B cell (primary cell): ENCODE data around the gene FRMPD1. TPM values are rescaled to one million over a fixed set of nuclear protein-coding genes. Genes with fewer than 3 reads are reported as not detected.

Source experiments
- ATAC-seq: fragments of 200-7000 bp; cut with Tn5 transposase; one replicate; pipeline ENCODE4 v1.10.0; 2021; ENCODE audit warnings: low read depth, mild to moderate bottlenecking, moderate number of reproducible peaks, moderate library complexity
- CTCF ChIA-PET: fragments of 350-600 bp; sonication (Branson Sonifier 250); formaldehyde crosslinking; loops from one replicate; lab custom pipeline; 2021; ENCODE audit warnings: antibody characterized with exemption, inconsistent platforms; lab: Charles Lee
- POLR2A ChIA-PET: fragments of 350-600 bp; sonication (Branson Sonifier 250); formaldehyde crosslinking; loops from one replicate; lab custom pipeline; 2021; ENCODE audit warnings: antibody characterized with exemption; lab: Charles Lee
- DNase-seq: peaks from one replicate; pipeline ENCODE4 v3.0.0; 2013
- H2AFZ ChIP-seq: 2 replicates; pipeline ENCODE4 v1.6.1; 2012; ENCODE audit warnings: mild to moderate bottlenecking, low read depth, low read length; ENCODE audit not compliant: insufficient read depth, poor library complexity, severe bottlenecking
- H3K27ac ChIP-seq, 2 donors: 1 replicate in 1 of 2; 2 replicates in 1 of 2; pipeline ENCODE4 v1.5.1; 2012 to 2013; ENCODE audit warnings: low read length in 2 of 2, mild to moderate bottlenecking in 2 of 2, moderate library complexity in 1 of 2
- H3K27me3 ChIP-seq, 4 experiments: fragments of 200-600 bp in 1 of 4; sonication (generic) in 1 of 4; replicated peaks in 1 of 4; 1 replicate in 2 of 4; 2 replicates in 2 of 4; pipeline versions ENCODE4 v1.6.1 to v1.7.0; 2013 to 2016; ENCODE audit warnings: low read length in 3 of 4, mild to moderate bottlenecking in 2 of 4, mixed read lengths in 1 of 4, moderate library complexity in 1 of 4; ENCODE audit not compliant: insufficient read depth in 4 of 4, control insufficient read depth in 3 of 4; ENCODE audit errors: control extremely low read depth in 1 of 4
- H3K36me3 ChIP-seq, 2 experiments: replicated peaks in 1 of 2; 1 replicate in 1 of 2; 2 replicates in 1 of 2; pipeline versions ENCODE4 v1.6.1 to v1.7.1; 2013; ENCODE audit warnings: low read length in 1 of 2; ENCODE audit not compliant: insufficient read depth in 2 of 2, control insufficient read depth in 1 of 2; ENCODE audit errors: control extremely low read depth in 1 of 2, extremely low read depth in 1 of 2
- H3K4me1 ChIP-seq, 2 donors: fragments of 200-600 bp in 1 of 2; sonication (generic) in 1 of 2; 1 replicate in 1 of 2; 2 replicates in 1 of 2; pipeline versions ENCODE4 v1.5.1 to v1.6.1; 2013 to 2017; ENCODE audit warnings: low read length in 2 of 2; ENCODE audit not compliant: control insufficient read depth in 2 of 2, insufficient read depth in 2 of 2
- H3K4me2 ChIP-seq: replicated peaks from 2 replicates; pipeline ENCODE3; 2012; ENCODE audit warnings: mild to moderate bottlenecking, low read depth, low read length; ENCODE audit not compliant: poor library complexity, severe bottlenecking
- H3K4me3 ChIP-seq, 5 experiments: fragments of 200-600 bp in 1 of 5; sonication (generic) in 1 of 5; 1 replicate in 3 of 5; 2 replicates in 2 of 5; pipeline versions ENCODE4 v1.5.1 to v1.7.0; 2011 to 2016; ENCODE audit warnings: low read length in 4 of 5, mild to moderate bottlenecking in 4 of 5, low read depth in 2 of 5, control low read depth in 1 of 5, moderate library complexity in 1 of 5; ENCODE audit not compliant: insufficient read depth in 1 of 5; ENCODE audit errors: control extremely low read depth in 1 of 5, extremely low read depth in 1 of 5
- H3K79me2 ChIP-seq: fragments of 200-600 bp; sonication (generic); one replicate; pipeline ENCODE4 v1.6.0; 2016; ENCODE audit warnings: low read length; ENCODE audit not compliant: control insufficient read depth, insufficient read depth
- H3K9ac ChIP-seq: fragments of 200-600 bp; sonication (generic); 2 replicates; pipeline ENCODE4 v1.6.1; 2017; ENCODE audit warnings: mild to moderate bottlenecking, low read length, moderate library complexity
- H3K9me3 ChIP-seq, 3 donors: one replicate each; pipeline versions ENCODE4 v1.6.1 to v1.7.1; 2013; ENCODE audit warnings: low read length in 2 of 3; ENCODE audit not compliant: control insufficient read depth in 2 of 3, insufficient read depth in 1 of 3; ENCODE audit errors: control extremely low read depth in 1 of 3
- H4K20me1 ChIP-seq: 2 replicates; pipeline ENCODE4 v1.6.0; 2012; ENCODE audit warnings: mild to moderate bottlenecking, low read length; ENCODE audit not compliant: insufficient read depth, control insufficient read depth, poor library complexity, severe bottlenecking
- H3K27ac Mint-ChIP-seq: one replicate; pipeline ENCODE4 v1.8.0; 2021; ENCODE audit warnings: mixed read lengths
- H3K27me3 Mint-ChIP-seq: one replicate; pipeline ENCODE4 v1.8.0; 2021; ENCODE audit warnings: mixed read lengths
- H3K4me1 Mint-ChIP-seq: one replicate; pipeline ENCODE4 v1.8.0; 2021; ENCODE audit warnings: mixed read lengths
- H3K4me3 Mint-ChIP-seq: one replicate; pipeline ENCODE4 v1.8.0; 2021; ENCODE audit warnings: mixed read lengths
- H3K9me3 Mint-ChIP-seq: one replicate; pipeline ENCODE4 v1.8.0; 2022; ENCODE audit warnings: mixed read lengths; ENCODE audit not compliant: insufficient read depth
- EZH2 ChIP-seq: IDR thresholded peaks from 2 replicates; pipeline ENCODE4 v1.6.1; 2012; ENCODE audit warnings: borderline replicate concordance, low read depth, mild to moderate bottlenecking, moderate library complexity, low read length; ENCODE audit not compliant: insufficient read depth, poor library complexity, severe bottlenecking
- WGBS: methylation state at CpG from one replicate; pipeline ENCODE4 v1.1.5; 2013; ENCODE audit warnings: missing lambda C conversion rate; ENCODE audit not compliant: insufficient coverage; 5-methylcytosine and 5-hydroxymethylcytosine counted together
- intact Hi-C: fragments of 100-400 bp; cut with micrococcal nuclease; formaldehyde crosslinking; loops from one replicate; pipeline ENCODE4 v1.10.0; 2022
- polyA plus RNA-seq: library from polyadenylated mRNA; depleted of rRNA; stranded (reverse); fragments of >200 nt; gene quantifications from 2 replicates; pipeline ENCODE4 v1.2.3, GENCODE V29; 2012
- total RNA-seq, 2 donors: library from RNA; stranded (reverse); fragments of 120-200 nt in 1 of 2; gene quantifications; 1 replicate in 1 of 2; 2 replicates in 1 of 2; pipeline versions ENCODE4 v1.2.3 to v1.2.4, GENCODE V29; 2013 to 2022
- TF ChIP-seq, protein P1 (sequence below): fragments of 200-600 bp; IDR thresholded peaks from one replicate; pipeline ENCODE4 v1.8.0; 2022; ENCODE audit warnings: antibody characterized with exemption, mild to moderate bottlenecking

The FRMPD1 gene
- total and polyA plus RNA-seq, 2 donors (not counting 1 experiment from before 2014, with no cell fraction given): 0.05 TPM; not detected in 1

DNA sequence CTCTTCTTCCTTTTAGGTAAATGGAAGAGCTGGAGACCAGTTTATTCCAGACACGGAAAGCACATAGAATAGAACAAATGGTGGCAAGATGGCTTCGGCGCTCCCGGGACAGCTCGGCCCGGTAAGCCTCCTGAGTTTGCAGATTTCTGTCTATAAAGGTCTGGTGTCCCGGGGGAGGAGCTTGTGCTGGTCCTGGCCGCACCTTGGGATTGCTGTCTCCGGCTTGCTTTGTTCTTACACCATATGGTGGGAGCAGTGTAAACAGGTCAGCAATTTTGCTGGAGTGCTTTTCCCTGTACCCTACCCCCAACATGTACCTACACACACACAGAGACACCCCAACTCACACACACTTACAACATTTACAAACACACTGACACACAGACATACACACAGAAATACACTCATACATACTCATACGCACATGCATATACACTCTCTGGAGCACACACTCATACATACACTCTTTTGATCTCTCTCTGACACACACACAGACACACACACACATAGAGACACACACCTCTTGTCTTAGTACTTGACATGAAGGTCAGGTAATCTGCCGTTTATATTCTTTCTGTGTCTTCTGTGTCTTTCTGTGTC, 42.0 kb downstream of the FRMPD1 start:
- CTCF ChIA-PET: no interaction called here
- H3K4me3 Mint-ChIP-seq: no peak overlapping the region
- no peak for ATAC-seq

DNA sequence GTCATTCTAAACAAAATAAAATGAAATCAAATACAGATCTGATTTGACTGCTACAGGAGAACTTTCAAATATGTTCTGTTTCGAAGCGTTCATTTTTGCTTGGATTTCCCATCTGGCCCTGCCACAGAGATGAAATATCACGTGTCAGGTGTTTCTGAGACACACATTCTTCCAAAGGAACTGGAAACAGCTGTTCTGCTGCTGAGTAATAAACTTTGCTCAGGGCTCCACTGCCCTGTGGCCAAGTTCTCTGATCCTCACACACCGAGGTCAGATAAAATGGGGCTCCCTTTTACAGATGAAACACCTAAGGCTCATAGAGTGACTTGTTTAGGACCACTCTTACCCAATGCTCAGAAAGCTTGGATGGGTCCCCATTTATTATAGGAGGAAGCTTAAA, 42.5 kb downstream of the FRMPD1 start:
- H3K4me2 ChIP-seq: no peak overlapping the region
- no peak overlapping the region for H3K4me3 ChIP-seq
- H3K27ac Mint-ChIP-seq: no peak overlapping the region
- WGBS: 17% methylated on average over 4 of the region's 4 CpGs
- no peak overlapping the region for H3K4me3 Mint-ChIP-seq
- intact Hi-C loops: no loop called here
- H3K9me3 Mint-ChIP-seq: peaks cover 3% of the 10 kb centered on the region
- H3K4me1 ChIP-seq: peaks cover 0 to 8% of the 10 kb centered on the region in 2 donors
- TF ChIP-seq, protein P1, sequence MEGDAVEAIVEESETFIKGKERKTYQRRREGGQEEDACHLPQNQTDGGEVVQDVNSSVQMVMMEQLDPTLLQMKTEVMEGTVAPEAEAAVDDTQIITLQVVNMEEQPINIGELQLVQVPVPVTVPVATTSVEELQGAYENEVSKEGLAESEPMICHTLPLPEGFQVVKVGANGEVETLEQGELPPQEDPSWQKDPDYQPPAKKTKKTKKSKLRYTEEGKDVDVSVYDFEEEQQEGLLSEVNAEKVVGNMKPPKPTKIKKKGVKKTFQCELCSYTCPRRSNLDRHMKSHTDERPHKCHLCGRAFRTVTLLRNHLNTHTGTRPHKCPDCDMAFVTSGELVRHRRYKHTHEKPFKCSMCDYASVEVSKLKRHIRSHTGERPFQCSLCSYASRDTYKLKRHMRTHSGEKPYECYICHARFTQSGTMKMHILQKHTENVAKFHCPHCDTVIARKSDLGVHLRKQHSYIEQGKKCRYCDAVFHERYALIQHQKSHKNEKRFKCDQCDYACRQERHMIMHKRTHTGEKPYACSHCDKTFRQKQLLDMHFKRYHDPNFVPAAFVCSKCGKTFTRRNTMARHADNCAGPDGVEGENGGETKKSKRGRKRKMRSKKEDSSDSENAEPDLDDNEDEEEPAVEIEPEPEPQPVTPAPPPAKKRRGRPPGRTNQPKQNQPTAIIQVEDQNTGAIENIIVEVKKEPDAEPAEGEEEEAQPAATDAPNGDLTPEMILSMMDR: no peak
- no peaks in the 10 kb centered on the region for H3K27me3 ChIP-seq
- no peaks in the 10 kb centered on the region for H3K36me3 ChIP-seq
- peaks cover 4% of the 10 kb centered on the region for H3K4me1 Mint-ChIP-seq
- CTCF ChIA-PET: no interaction called here
- H3K79me2 ChIP-seq: no peaks in the 10 kb centered on the region
- no peak overlapping the region for H3K9ac ChIP-seq
- no peaks in the 10 kb centered on the region for H4K20me1 ChIP-seq
- no peaks in the 10 kb centered on the region for H3K9me3 ChIP-seq
- ATAC-seq: no peak
- DNase-seq: no peak
- POLR2A ChIA-PET: no interaction called here
- no peak overlapping the region for H3K27ac ChIP-seq
- H3K27me3 Mint-ChIP-seq: peaks cover 20% of the 10 kb centered on the region
- no peak overlapping the region for H2AFZ ChIP-seq

More for the DNA sequence above, 42.0 kb downstream of the FRMPD1 start:
- no peak for DNase-seq
- no peak overlapping the region for H3K27ac Mint-ChIP-seq
- no peak overlapping the region for H3K4me2 ChIP-seq
- H3K27ac ChIP-seq: no peak overlapping the region
- no peaks in the 10 kb centered on the region for H3K79me2 ChIP-seq
- H3K4me3 ChIP-seq: no peak overlapping the region
- H3K9me3 Mint-ChIP-seq: peaks cover 3% of the 10 kb centered on the region
- POLR2A ChIA-PET: no interaction called here
- peaks cover 0 to 8% of the 10 kb centered on the region in 2 donors for H3K4me1 ChIP-seq
- H4K20me1 ChIP-seq: no peaks in the 10 kb centered on the region
- peaks cover 20% of the 10 kb centered on the region for H3K27me3 Mint-ChIP-seq
- WGBS: 95% methylated on average over 10 of the region's 11 CpGs
- H3K9ac ChIP-seq: no peak overlapping the region
- H3K36me3 ChIP-seq: no peaks in the 10 kb centered on the region
- no peaks in the 10 kb centered on the region for H3K27me3 ChIP-seq
- H2AFZ ChIP-seq: no peak overlapping the region
- TF ChIP-seq, protein P1: no peak
- no peak for TF ChIP-seq EZH2
- intact Hi-C loops: no loop called here
- peaks cover 4% of the 10 kb centered on the region for H3K4me1 Mint-ChIP-seq
- no peaks in the 10 kb centered on the region for H3K9me3 ChIP-seq
